Airway epithelial cell (primary cell): ENCODE data around the gene CSRP3. TPM values are rescaled to one million over a fixed set of nuclear protein-coding genes. Genes with fewer than 3 reads are reported as not detected.

Experiments used
- total RNA-seq: library from RNA; depleted of rRNA; stranded (reverse); fragments of >200 nt; gene quantifications from 2 replicates; pipeline ENCODE4 v1.2.3, GENCODE V29; 2015

CSRP3 gene
- not detected in 2 replicates for total RNA-seq

DNA sequence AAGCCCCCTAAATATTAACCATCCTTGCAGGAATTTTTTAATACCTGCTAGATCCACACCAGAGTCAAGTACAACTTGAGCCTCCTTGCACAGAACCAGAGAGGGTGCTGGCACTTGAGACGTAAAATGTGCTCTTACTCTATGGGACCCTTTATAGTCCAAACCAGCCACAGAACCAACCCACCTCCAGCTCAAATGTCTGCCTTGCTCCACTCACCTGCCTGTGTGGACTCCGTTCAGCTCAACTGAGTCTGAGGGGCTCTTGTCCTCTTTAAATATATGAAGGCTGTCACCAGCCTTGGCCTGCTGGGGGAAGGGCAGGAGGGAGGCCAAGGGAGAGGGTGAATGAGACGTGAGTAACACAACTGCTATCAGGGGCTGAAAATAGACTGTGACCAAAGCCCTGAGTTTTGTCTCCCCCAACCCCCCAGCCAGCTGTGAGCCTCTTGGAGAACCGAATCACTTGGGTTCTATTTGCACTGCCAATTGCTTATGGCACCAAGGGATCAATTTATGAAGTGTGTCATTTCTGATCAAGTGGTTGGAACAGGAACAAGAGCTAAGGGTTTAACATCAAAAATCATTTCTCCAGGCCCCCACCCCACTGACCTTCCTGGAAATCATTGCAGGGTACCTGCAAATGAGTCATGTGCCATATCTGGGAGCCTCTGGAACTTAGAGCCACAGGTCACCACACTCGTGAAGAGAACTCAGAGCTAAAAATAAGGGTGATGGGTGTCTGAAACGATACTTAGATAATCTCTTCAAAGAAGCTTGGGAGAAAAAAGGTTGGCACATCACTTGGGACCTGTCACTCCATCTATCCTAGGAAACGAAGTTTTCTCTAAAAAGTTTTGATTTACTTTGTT lies at the start of gene CSRP3:
TSS of gene CSRP3 (minus strand) at position 247 of the 869 bp plus-strand sequence. CDS start 9,535 bp downstream, outside the sequence.

DNA sequence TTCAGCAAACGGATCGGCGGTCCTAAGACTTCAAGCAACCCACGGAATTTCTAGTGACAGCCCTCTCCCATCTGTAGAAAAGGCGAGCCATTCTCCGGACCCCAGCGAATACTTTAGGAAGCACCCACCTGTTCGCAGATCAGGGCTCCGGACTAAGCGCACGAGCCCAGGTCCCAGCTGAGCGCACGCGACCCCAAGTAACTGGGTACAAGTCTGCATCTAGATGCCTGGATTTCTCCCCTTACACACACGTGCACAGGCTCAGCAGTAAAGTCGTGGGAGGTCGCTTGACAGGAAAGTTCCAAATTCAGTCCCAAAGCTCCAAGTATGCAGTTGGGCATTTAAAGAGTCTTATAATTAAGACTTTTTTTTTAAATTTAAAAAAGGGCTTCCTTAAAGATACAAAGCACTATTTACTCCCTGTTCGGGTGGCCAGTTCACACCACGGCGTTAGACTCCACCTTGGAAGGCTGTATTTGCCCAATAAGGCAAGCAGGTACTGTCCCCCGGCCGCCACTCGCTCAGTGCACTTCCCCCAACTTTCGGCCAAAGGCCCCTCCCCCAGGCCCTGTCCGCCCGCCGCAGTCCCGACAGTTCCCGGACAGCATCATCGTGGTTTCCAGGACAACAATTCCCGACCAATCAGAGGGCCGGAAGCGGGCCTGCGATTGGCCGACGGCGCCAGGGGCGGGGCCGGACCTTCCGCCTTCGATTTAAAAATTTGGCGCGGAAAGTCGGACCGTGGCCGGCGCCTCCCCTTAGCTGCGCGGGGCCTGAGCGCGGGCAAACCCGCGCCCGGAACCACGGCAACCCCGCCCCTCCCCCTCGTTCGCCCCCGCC lies 38.9 kb upstream of the CSRP3 start, which contains the start of gene E2F8:
TSS of gene E2F8 (minus strand) at position 526 of the 840 bp plus-strand sequence. CDS start 824 bp downstream, outside the sequence.

Other genes with a start within 250 kb of the CSRP3 start
- gene MRGPRX2, start 141.3 kb downstream of the CSRP3 start, total RNA-seq: not detected in 2 replicates
- 13.7 and 20.1 TPM in 2 replicates for gene ZDHHC13, start 84.8 kb downstream of the CSRP3 start, total RNA-seq
- gene E2F8, start 39.0 kb upstream of the CSRP3 start, total RNA-seq: 2.1 and 3.2 TPM in 2 replicates